Gastroesophageal sphincter (tissue), 4 donors: Measurements from ENCODE around the gene GMDS. TPM values are rescaled to one million over a fixed set of nuclear protein-coding genes. Genes with fewer than 3 reads are reported as not detected.

Experiments
- ATAC-seq: fragments of 150-250 bp; one replicate; pipeline ENCODE4 v1.9.1; 2016; ENCODE audit warnings: mild to moderate bottlenecking, moderate library complexity
- H3K27ac ChIP-seq, 4 donors: fragments of 200-600 bp; sonication (generic) in 3 of 4; 1 replicate in 3 of 4; 2 replicates in 1 of 4; pipeline ENCODE4 v1.5.1; 2016 to 2019
- H3K27me3 ChIP-seq: fragments of 200-600 bp; sonication (generic); one replicate; pipeline ENCODE4 v1.5.1; 2019
- H3K36me3 ChIP-seq, 2 donors: fragments of 200-600 bp; sonication (generic); one replicate each; pipeline ENCODE4 v1.5.1; 2019; ENCODE audit warnings: control low read depth in 1 of 2
- H3K4me1 ChIP-seq, 3 donors: fragments of 200-600 bp; sonication (generic); 1 replicate in 2 of 3; 2 replicates in 1 of 3; pipeline ENCODE4 v1.5.1; 2016 to 2019; ENCODE audit warnings: control low read depth in 2 of 3
- H3K4me3 ChIP-seq, 2 donors: fragments of 200-600 bp; sonication (generic); one replicate each; pipeline ENCODE4 v1.5.1; 2019; ENCODE audit warnings: mild to moderate bottlenecking in 1 of 2, moderate library complexity in 1 of 2
- H3K9me3 ChIP-seq, 3 donors: fragments of 200-600 bp; sonication (generic); one replicate each; pipeline ENCODE4 v1.5.1; 2017 to 2019; ENCODE audit warnings: control low read depth in 2 of 3
- CTCF ChIP-seq, 4 experiments: fragments of 200-600 bp in 2 of 4; fragments of 450-650 bp in 2 of 4; sonication (generic) in 1 of 4; IDR thresholded peaks; one replicate each; pipeline ENCODE4 v1.5.1; 2017 to 2019; ENCODE audit warnings: antibody characterized with exemption in 4 of 4, mild to moderate bottlenecking in 2 of 4, moderate library complexity in 2 of 4
- EP300 ChIP-seq: sonication (generic); formaldehyde crosslinking; IDR thresholded peaks from one replicate; pipeline ENCODE4 v1.6.1; 2017; ENCODE audit warnings: antibody characterized with exemption, mild to moderate bottlenecking
- POLR2A ChIP-seq, 2 donors: fragments of 450-650 bp; IDR thresholded peaks; one replicate each; pipeline ENCODE4 v1.6.1; 2017; ENCODE audit warnings: antibody characterized with exemption in 2 of 2, mild to moderate bottlenecking in 2 of 2, moderate library complexity in 1 of 2
- POLR2AphosphoS5 ChIP-seq: sonication (generic); formaldehyde crosslinking; IDR thresholded peaks from one replicate; pipeline ENCODE4 v1.6.1; 2017; ENCODE audit warnings: antibody characterized with exemption
- WGBS, 2 donors: methylation state at CpG; one replicate each; pipeline ENCODE4 v1.1.5; 2018; ENCODE audit warnings: low coverage in 1 of 2; 5-methylcytosine and 5-hydroxymethylcytosine counted together
- total RNA-seq, 4 donors: library from RNA; depleted of rRNA; stranded (reverse); fragments of >200 nt; gene quantifications; one replicate each; pipeline ENCODE4 v1.1.0, GENCODE V29; 2016

The GMDS gene
- total RNA-seq, 4 donors from 2014 or later: 5.0 to 14.7 (median 6.4) TPM

GRCh38 chr6:2077826-2078225, 167.6 kb downstream of the GMDS start:
- H3K4me1 ChIP-seq: no peaks in the 10 kb centered on the region
- no peaks in the 10 kb centered on the region for H3K27me3 ChIP-seq
- H3K9me3 ChIP-seq: peaks cover 0 to 17% (median 0%) of the 10 kb centered on the region in 3 donors
- TF ChIP-seq CTCF (IDR thresholded peaks at IDR 0.05): no peak
- TF ChIP-seq POLR2A (IDR thresholded peaks at IDR 0.05): no peak
- no peak for TF ChIP-seq EP300
- no peak for TF ChIP-seq POLR2AphosphoS5
- WGBS, 2 donors: 77 to 100% methylated on average over 1 of the region's 1 CpG
- no peak for ATAC-seq
- no peaks in the 10 kb centered on the region for H3K36me3 ChIP-seq
- H3K27ac ChIP-seq: no peak overlapping the region
- no peak overlapping the region for H3K4me3 ChIP-seq

GRCh38 chr6:2073476-2073875, 171.9 kb downstream of the GMDS start:
- no peak overlapping the region for H3K4me3 ChIP-seq
- ATAC-seq: no peak
- H3K4me1 ChIP-seq: no peaks in the 10 kb centered on the region
- TF ChIP-seq EP300 (no peak), CTCF (IDR thresholded peaks at IDR 0.05) (no peak), POLR2A (IDR thresholded peaks at IDR 0.05) (no peak), POLR2AphosphoS5 (no peak)
- H3K9me3 ChIP-seq: peaks cover 0 to 5% (median 0%) of the 10 kb centered on the region in 3 donors
- 83 to 92% methylated on average over 2 of the region's 2 CpGs for WGBS, 2 donors
- H3K36me3 ChIP-seq: no peaks in the 10 kb centered on the region
- H3K27ac ChIP-seq: no peak overlapping the region
- no peaks in the 10 kb centered on the region for H3K27me3 ChIP-seq

GRCh38 chr6:2072453-2072852, 173.0 kb downstream of the GMDS start:
- ATAC-seq: no peak
- Histone ChIP-seq H3K36me3 (no peaks in the 10 kb centered on the region), H3K27me3 (no peaks in the 10 kb centered on the region), H3K4me3 (no peak overlapping the region), H3K9me3 (peaks cover 0 to 5% (median 0%) of the 10 kb centered on the region in 3 donors), H3K4me1 (no peaks in the 10 kb centered on the region), H3K27ac (no peak overlapping the region)
- TF ChIP-seq CTCF (IDR thresholded peaks at IDR 0.05): no peak
- TF ChIP-seq EP300: no peak
- no peak for TF ChIP-seq POLR2A (IDR thresholded peaks at IDR 0.05)

GRCh38 chr6:2063547-2063946, 181.9 kb downstream of the GMDS start:
- TF ChIP-seq EP300 (no peak), POLR2AphosphoS5 (no peak), CTCF (IDR thresholded peaks at IDR 0.05) (no peak), POLR2A (IDR thresholded peaks at IDR 0.05) (no peak)
- 53 to 57% methylated on average over 2 to 3 of the region's 3 CpGs for WGBS, 2 donors
- Histone ChIP-seq H3K36me3 (no peaks in the 10 kb centered on the region), H3K4me3 (no peak overlapping the region), H3K4me1 (no peaks in the 10 kb centered on the region), H3K27me3 (no peaks in the 10 kb centered on the region), H3K9me3 (no peaks in the 10 kb centered on the region), H3K27ac (no peak overlapping the region)
- ATAC-seq: no peak

- no peak for ATAC-seq
- no peaks in the 10 kb centered on the region for H3K27me3 ChIP-seq
- H3K9me3 ChIP-seq: no peaks in the 10 kb centered on the region
- H3K4me1 ChIP-seq: no peaks in the 10 kb centered on the region
- no peak overlapping the region for H3K27ac ChIP-seq
- H3K4me3 ChIP-seq: no peak overlapping the region
- H3K36me3 ChIP-seq: no peaks in the 10 kb centered on the region
- TF ChIP-seq POLR2AphosphoS5 (no peak), POLR2A (IDR thresholded peaks at IDR 0.05) (no peak), EP300 (no peak), CTCF (IDR thresholded peaks at IDR 0.05) (no peak)
- WGBS, 2 donors: 78 to 90% methylated on average over 2 to 3 of the region's 3 CpGs
Measured at GRCh38 chr6:2061880-2062279, 183.5 kb downstream of the GMDS start.
